Pancreas (tissue), 10 donors: ENCODE measurements around the gene SLC2A10. TPM values are rescaled to one million over a fixed set of nuclear protein-coding genes. Genes with fewer than 3 reads are reported as not detected.
A peak's percentile ranks its signal among the peaks of the same experiment; 100 is the strongest.

ENCODE experiments used
- ATAC-seq, 4 donors: fragments of 200-7000 bp; cut with Tn5 transposase; one replicate each; pipeline versions ENCODE4 v1.8.0 to v1.9.1; 2020; ENCODE audit warnings: mild to moderate bottlenecking in 4 of 4, moderate library complexity in 4 of 4
- DNase-seq, 6 donors: peaks; one replicate each; pipeline ENCODE4 v3.0.0-alpha.2; 2020
- FAIRE-seq: peaks from 2 replicates; lab custom pipeline; 2012; peaks lifted over from hg19 to GRCh38; lab: Jason Lieb, UNC
- H3K27ac ChIP-seq, 4 donors: fragments of 200-600 bp; sonication (generic); 1 replicate in 3 of 4; 2 replicates in 1 of 4; pipeline versions ENCODE4 v1.5.0 to v1.8.0; 2020
- H3K27me3 ChIP-seq, 4 donors: fragments of 200-600 bp; one replicate each; pipeline ENCODE4 v1.8.0; 2021
- H3K36me3 ChIP-seq, 3 donors: fragments of 200-600 bp; sonication (generic) in 1 of 3; one replicate each; pipeline versions ENCODE4 v1.5.0 to v1.8.0; 2020 to 2021
- H3K4me1 ChIP-seq, 3 donors: fragments of 200-600 bp; one replicate each; pipeline ENCODE4 v1.8.0; 2021
- H3K4me3 ChIP-seq, 4 donors: fragments of 200-600 bp; sonication (generic) in 2 of 4; one replicate each; pipeline versions ENCODE4 v1.5.0 to v1.8.0; 2020 to 2021
- H3K9me3 ChIP-seq, 4 donors: fragments of 200-600 bp; one replicate each; pipeline ENCODE4 v1.8.0; 2021
- CTCF ChIP-seq, 4 donors: fragments of 200-600 bp; sonication (generic) in 3 of 4; IDR thresholded peaks; one replicate each; pipeline versions ENCODE4 v1.5.0 to v1.8.0; 2021; ENCODE audit warnings: antibody characterized with exemption in 4 of 4
- WGBS, 2 donors: extraction: QIAGEN DNeasy Blood & Tissue Kit; methylation state at CpG; one replicate each; pipeline ENCODE4 v1.1.7; 2013; 5-methylcytosine and 5-hydroxymethylcytosine counted together
- intact Hi-C, 3 donors: fragments of 100-400 bp; cut with DNase I; formaldehyde crosslinking; loops; one replicate each; pipeline versions ENCODE4 v1.11.1 to v1.14.2; 2022
- polyA plus RNA-seq, 2 donors: library from polyadenylated mRNA; stranded (reverse); fragments of 200-250 nt; gene quantifications; one replicate each; pipeline ENCODE4 v1.2.3, GENCODE V29; 2013
- total RNA-seq, 6 donors: library from RNA; stranded (reverse); fragmentation: NEBNext Ultra II Directional in 4 of 6; extraction: Animal tissue kit (Norgen Biotek cat#: 25700) in 4 of 6; gene quantifications; one replicate each; pipeline versions ENCODE4 v1.2.1 to v1.2.4, GENCODE V29; 2021 to 2023
- donor health status: healthy with polysubstance abuse.
- donor health status: DM: no; HTN: no; CAD: no; lungs with moderate emphysema.
- donor health status: DM: no; HTN: no; CAD: no.
- donor health status: control.
- donor health status: control.
- donor health status: Bipolar disorder and iron deficiency.
- donor health status: DM: yes; HTN: yes; CAD: no.
- donor health status: DM: no; HTN: no; CAD: no.
- donor health status: DM: no; HTN: no; CAD: no.
- donor health status: DM: yes; HTN: yes; CAD: no.

Gene SLC2A10
- total and polyA plus RNA-seq, 8 donors = 10.9 to 20.9 (median 13.8) TPM

- H3K4me1 ChIP-seq = no peaks in the 10 kb centered on the region
- no peaks in the 10 kb centered on the region for H3K9me3 ChIP-seq
- intact Hi-C loops = no loop called here
- 77 to 86% methylated on average over 11 of the region's 11 CpGs for WGBS, 2 donors
- H3K36me3 ChIP-seq = no peaks in the 10 kb centered on the region
- FAIRE-seq = no peak
- no peak overlapping the region for H3K27ac ChIP-seq
- no peak for TF ChIP-seq CTCF (IDR thresholded peaks at IDR 0.05)
- ATAC-seq = no peak
- no peaks in the 10 kb centered on the region for H3K27me3 ChIP-seq
- no peak for DNase-seq
- no peak overlapping the region for H3K4me3 ChIP-seq
Observed at GRCh38 chr20:46755483-46756413, 46.3 kb downstream of the SLC2A10 start.

- Histone ChIP-seq H3K4me1 (no peaks in the 10 kb centered on the region), H3K27ac (no peak overlapping the region), H3K36me3 (no peaks in the 10 kb centered on the region), H3K9me3 (no peaks in the 10 kb centered on the region), H3K4me3 (no peak overlapping the region), H3K27me3 (no peaks in the 10 kb centered on the region)
- no peak for TF ChIP-seq CTCF (IDR thresholded peaks at IDR 0.05)
- WGBS, 2 donors = 76 to 83% methylated on average over 3 of the region's 3 CpGs
- ATAC-seq = no peak
- FAIRE-seq = no peak
- no peak for DNase-seq
- intact Hi-C loops = no loop called here
Observed at GRCh38 chr20:46756419-46756818, 47.0 kb downstream of the SLC2A10 start.

- WGBS, 2 donors = 62 to 74% methylated on average over 9 of the region's 9 CpGs
- no peak for FAIRE-seq
- H3K27ac ChIP-seq = no peak overlapping the region
- no peak for DNase-seq
- ATAC-seq = no peak
- no peak overlapping the region for H3K4me3 ChIP-seq
- H3K36me3 ChIP-seq = no peaks in the 10 kb centered on the region
- no peaks in the 10 kb centered on the region for H3K27me3 ChIP-seq
- no peak for TF ChIP-seq CTCF (IDR thresholded peaks at IDR 0.05)
- H3K4me1 ChIP-seq = no peaks in the 10 kb centered on the region
- intact Hi-C loops = no loop called here
- no peaks in the 10 kb centered on the region for H3K9me3 ChIP-seq
Observed at GRCh38 chr20:46757135-46757534, 47.7 kb downstream of the SLC2A10 start.

- H3K36me3 ChIP-seq = no peaks in the 10 kb centered on the region
- TF ChIP-seq CTCF (IDR thresholded peaks at IDR 0.05) = peak; percentile 81 to 94 (median 90)
- no peaks in the 10 kb centered on the region for H3K4me1 ChIP-seq
- no peak overlapping the region for H3K27ac ChIP-seq
- H3K27me3 ChIP-seq = no peaks in the 10 kb centered on the region
- no peak overlapping the region for H3K4me3 ChIP-seq
- 35% methylated on average over 17 of the region's 17 CpGs for WGBS, 2 donors
- DNase-seq = peak in 4 of 6 donors; percentile 28 to 73 (median 46)
- H3K9me3 ChIP-seq = no peaks in the 10 kb centered on the region
- ATAC-seq = peak; percentile 53 to 87 (median 82)
- FAIRE-seq = no peak
- intact Hi-C loops = no loop called here
Observed at GRCh38 chr20:46757754-46758678, 48.6 kb downstream of the SLC2A10 start.
